Esophagus muscularis mucosa (tissue), 3 donors: ENCODE results near the gene CCDC12.

Experiments
- CTCF ChIP-seq, 3 experiments: fragments of 200-600 bp in 2 of 3; fragments of 450-650 bp in 1 of 3; sonication (generic) in 2 of 3; IDR thresholded peaks; one replicate each; pipeline ENCODE4 v1.5.1; 2017 to 2019; ENCODE audit warnings: antibody characterized with exemption in 3 of 3, mild to moderate bottlenecking in 2 of 3, moderate library complexity in 1 of 3
- POLR2A ChIP-seq: fragments of 450-650 bp; IDR thresholded peaks from one replicate; pipeline ENCODE4 v1.6.1; 2017; ENCODE audit warnings: antibody characterized with exemption, moderate library complexity, mild to moderate bottlenecking, low read depth
- POLR2AphosphoS5 ChIP-seq, 2 donors: sonication (generic); formaldehyde crosslinking; IDR thresholded peaks; one replicate each; pipeline ENCODE4 v1.6.1; 2017; ENCODE audit warnings: antibody characterized with exemption in 2 of 2

- TF ChIP-seq CTCF (IDR thresholded peaks at IDR 0.05): no peak
- TF ChIP-seq POLR2AphosphoS5 (IDR thresholded peaks at IDR 0.05): no peak
- no peak for TF ChIP-seq POLR2A
Observed at GRCh38 chr3:46907271-46907670, 69.3 kb downstream of the CCDC12 start.
